Neuronal stem cell (in vitro differentiated cells): ENCODE data around the gene AFAP1. TPM values are rescaled to one million over a fixed set of nuclear protein-coding genes. Genes with fewer than 3 reads are reported as not detected.

Source experiments
- DNase-seq: peaks from one replicate; pipeline ENCODE4 v3.0.0-alpha.2; 2013; ENCODE audit warnings: low spot score
- H2AFZ ChIP-seq: one replicate; pipeline ENCODE4 v1.6.1; 2013; ENCODE audit warnings: mild to moderate bottlenecking, low read length, inconsistent platforms
- H2AK5ac ChIP-seq: 2 replicates; pipeline ENCODE4 v1.6.1; 2013; ENCODE audit warnings: low read depth, mild to moderate bottlenecking, inconsistent platforms, low read length, moderate library complexity, mixed read lengths
- H2BK120ac ChIP-seq: 2 replicates; pipeline ENCODE4 v1.6.1; 2013; ENCODE audit warnings: low read depth, mild to moderate bottlenecking, inconsistent platforms, low read length, moderate library complexity, mixed read lengths
- H2BK12ac ChIP-seq: one replicate; pipeline ENCODE4 v1.6.1; 2013; ENCODE audit warnings: low read length, inconsistent platforms
- H2BK15ac ChIP-seq: 2 replicates; pipeline ENCODE4 v1.6.1; 2013; ENCODE audit warnings: mild to moderate bottlenecking, low read length, inconsistent platforms, mixed read lengths
- H2BK5ac ChIP-seq: one replicate; pipeline ENCODE4 v1.6.1; 2013; ENCODE audit warnings: inconsistent platforms, mild to moderate bottlenecking, low read length, moderate library complexity
- H3K14ac ChIP-seq: one replicate; pipeline ENCODE4 v1.6.1; 2013; ENCODE audit warnings: low read length, inconsistent platforms
- H3K18ac ChIP-seq: 2 replicates; pipeline ENCODE4 v1.6.1; 2013; ENCODE audit warnings: low read length, inconsistent platforms
- H3K23ac ChIP-seq: 2 replicates; pipeline ENCODE4 v1.6.1; 2013; ENCODE audit warnings: low read depth, mild to moderate bottlenecking, mixed read lengths, low read length, inconsistent platforms; ENCODE audit not compliant: poor library complexity
- H3K27ac ChIP-seq: replicated peaks from 3 replicates; pipeline ENCODE4 v1.5.1; 2013; ENCODE audit warnings: low read length, inconsistent platforms
- H3K27me3 ChIP-seq, 3 experiments: 2 replicates each; pipeline ENCODE4 v1.6.1; 2013; ENCODE audit warnings: low read length in 3 of 3, mild to moderate bottlenecking in 2 of 3, inconsistent platforms in 1 of 3, low read depth in 1 of 3, mixed read lengths in 1 of 3, moderate library complexity in 1 of 3; ENCODE audit not compliant: control insufficient read depth in 3 of 3, insufficient read depth in 3 of 3
- H3K36me3 ChIP-seq, 2 donors: replicated peaks in 1 of 2; 2 replicates each; pipeline ENCODE4 v1.6.1; 2013; ENCODE audit warnings: low read length in 2 of 2; ENCODE audit not compliant: control insufficient read depth in 2 of 2, insufficient read depth in 2 of 2
- H3K4ac ChIP-seq: 2 replicates; pipeline ENCODE4 v1.6.1; 2013; ENCODE audit warnings: inconsistent platforms, mild to moderate bottlenecking, low read length, moderate library complexity
- H3K4me1 ChIP-seq, 2 donors: 1 replicate in 1 of 2; 2 replicates in 1 of 2; pipeline ENCODE4 v1.6.1; 2013; ENCODE audit warnings: low read length in 2 of 2, low read depth in 1 of 2; ENCODE audit not compliant: control insufficient read depth in 2 of 2, insufficient read depth in 1 of 2
- H3K4me2 ChIP-seq: one replicate; pipeline ENCODE4 v1.6.1; 2013; ENCODE audit warnings: mild to moderate bottlenecking, low read length, inconsistent platforms; ENCODE audit not compliant: insufficient read depth, poor library complexity, severe bottlenecking
- H3K4me3 ChIP-seq, 2 donors: 2 replicates each; pipeline ENCODE4 v1.5.1; 2013; ENCODE audit warnings: low read length in 2 of 2, mild to moderate bottlenecking in 2 of 2, inconsistent platforms in 1 of 2, moderate library complexity in 1 of 2
- H3K79me1 ChIP-seq: one replicate; pipeline ENCODE4 v1.6.1; 2013; ENCODE audit warnings: low read depth, mild to moderate bottlenecking, inconsistent platforms, low read length, moderate library complexity
- H3K9ac ChIP-seq: one replicate; pipeline ENCODE4 v1.6.1; 2013; ENCODE audit warnings: mild to moderate bottlenecking, low read depth, low read length, inconsistent platforms; ENCODE audit not compliant: poor library complexity
- H3K9me3 ChIP-seq, 2 donors: replicated peaks in 1 of 2; 2 replicates each; pipeline versions ENCODE3 to v1.6.1; 2013; ENCODE audit warnings: low read length in 2 of 2, mild to moderate bottlenecking in 2 of 2, inconsistent platforms in 1 of 2, low read depth in 1 of 2, mixed read lengths in 1 of 2, moderate library complexity in 1 of 2; ENCODE audit not compliant: control insufficient read depth in 2 of 2, insufficient read depth in 1 of 2
- H4K8ac ChIP-seq: one replicate; pipeline ENCODE4 v1.6.1; 2013; ENCODE audit warnings: low read depth, mild to moderate bottlenecking, inconsistent platforms, low read length, moderate library complexity
- H4K91ac ChIP-seq: one replicate; pipeline ENCODE4 v1.6.1; 2013; ENCODE audit warnings: low read length, low read depth, mild to moderate bottlenecking, inconsistent platforms; ENCODE audit not compliant: poor library complexity
- WGBS, 2 donors: extraction: QIAGEN DNeasy Blood & Tissue Kit; methylation state at CpG; one replicate each; pipeline ENCODE4 v1.1.7; 2013; ENCODE audit warnings: missing lambda C conversion rate in 2 of 2, mixed read lengths in 1 of 2; ENCODE audit not compliant: insufficient read length in 2 of 2, insufficient replicate concordance in 1 of 2; ENCODE audit errors: extremely low coverage in 2 of 2; 5-methylcytosine and 5-hydroxymethylcytosine counted together
- polyA plus RNA-seq, 2 experiments: library from polyadenylated mRNA; stranded (reverse); fragments of 200-250 nt; gene quantifications; one replicate each; pipeline ENCODE4 v1.2.3, GENCODE V29; 2013

Gene AFAP1, protein sequence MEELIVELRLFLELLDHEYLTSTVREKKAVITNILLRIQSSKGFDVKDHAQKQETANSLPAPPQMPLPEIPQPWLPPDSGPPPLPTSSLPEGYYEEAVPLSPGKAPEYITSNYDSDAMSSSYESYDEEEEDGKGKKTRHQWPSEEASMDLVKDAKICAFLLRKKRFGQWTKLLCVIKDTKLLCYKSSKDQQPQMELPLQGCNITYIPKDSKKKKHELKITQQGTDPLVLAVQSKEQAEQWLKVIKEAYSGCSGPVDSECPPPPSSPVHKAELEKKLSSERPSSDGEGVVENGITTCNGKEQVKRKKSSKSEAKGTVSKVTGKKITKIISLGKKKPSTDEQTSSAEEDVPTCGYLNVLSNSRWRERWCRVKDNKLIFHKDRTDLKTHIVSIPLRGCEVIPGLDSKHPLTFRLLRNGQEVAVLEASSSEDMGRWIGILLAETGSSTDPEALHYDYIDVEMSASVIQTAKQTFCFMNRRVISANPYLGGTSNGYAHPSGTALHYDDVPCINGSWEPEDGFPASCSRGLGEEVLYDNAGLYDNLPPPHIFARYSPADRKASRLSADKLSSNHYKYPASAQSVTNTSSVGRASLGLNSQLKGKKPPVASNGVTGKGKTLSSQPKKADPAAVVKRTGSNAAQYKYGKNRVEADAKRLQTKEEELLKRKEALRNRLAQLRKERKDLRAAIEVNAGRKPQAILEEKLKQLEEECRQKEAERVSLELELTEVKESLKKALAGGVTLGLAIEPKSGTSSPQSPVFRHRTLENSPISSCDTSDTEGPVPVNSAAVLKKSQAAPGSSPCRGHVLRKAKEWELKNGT
- polyA plus RNA-seq (2013, experiment 1 of 2), result 4.6 TPM
- polyA plus RNA-seq (2013, experiment 2 of 2), result 4.6 TPM

DNA sequence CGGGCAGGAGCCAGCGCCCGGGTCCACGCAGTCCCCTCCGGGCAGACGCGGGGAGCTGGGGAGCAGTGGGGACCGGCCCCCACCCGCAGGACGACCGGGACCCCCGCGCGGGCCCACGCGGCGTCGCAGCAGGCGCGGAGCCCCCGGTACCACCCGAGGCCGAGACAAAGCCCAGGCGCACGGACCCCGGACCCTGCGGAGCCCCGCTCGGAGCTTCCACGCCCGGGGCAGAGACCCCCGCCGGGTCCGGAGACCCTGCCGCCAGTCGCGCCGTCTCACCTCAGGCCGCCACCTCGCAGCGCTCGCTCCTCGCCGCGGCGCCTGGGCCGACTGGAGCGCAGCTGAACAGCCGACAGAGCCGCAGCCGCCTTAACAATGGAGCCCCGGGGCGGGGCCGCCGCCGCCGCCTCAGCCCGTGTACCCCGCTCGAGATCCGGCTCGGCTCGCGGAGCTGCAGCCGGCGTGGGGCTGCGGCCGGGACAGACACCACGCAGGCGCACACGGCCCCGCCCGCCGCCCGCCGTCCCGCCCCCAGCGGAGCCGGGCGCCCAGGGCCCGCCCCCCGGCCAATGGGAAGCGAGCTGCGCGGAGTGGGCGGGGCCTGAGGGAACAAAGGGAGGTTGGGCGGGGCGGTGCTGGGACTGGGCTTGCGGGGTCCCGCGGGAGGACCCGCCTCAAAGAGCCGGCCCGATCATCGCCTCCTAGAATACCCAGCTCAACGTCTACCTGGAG, at the start of gene AFAP1:
AFAP1 (minus strand) TSS at position 485 of the 732 bp plus-strand sequence. CDS start 67,783 bp downstream, outside the sequence.
- no peak within 1 kb of the TSS for H2BK120ac ChIP-seq
- peaks cover 0 to 14% (median 0%) of the 10 kb centered on the region in 3 experiments for H3K27me3 ChIP-seq
- no peak within 1 kb of the TSS for H3K27ac ChIP-seq
- H3K4me2 ChIP-seq, result peak within 1 kb of the TSS; percentile 100
- peak within 1 kb of the TSS; percentile 3 for H3K14ac ChIP-seq
- H3K79me1 ChIP-seq, result no peaks in the 10 kb centered on the region
- WGBS, 2 donors, result no CpG with 5 or more reads among the region's 96 CpGs
- no peak within 1 kb of the TSS for H2BK12ac ChIP-seq
- peak within 1 kb of the TSS; percentile 98 for H2AFZ ChIP-seq
- H3K4ac ChIP-seq, result no peak within 1 kb of the TSS
- H3K9ac ChIP-seq, result peak within 1 kb of the TSS; percentile 87
- peak within 1 kb of the TSS; percentile 91 for H3K18ac ChIP-seq
- no peaks in the 10 kb centered on the region for H3K36me3 ChIP-seq
- H4K8ac ChIP-seq, result peak within 1 kb of the TSS; percentile 24
- H4K91ac ChIP-seq, result no peak within 1 kb of the TSS
- no peaks in the 10 kb centered on the region for H3K9me3 ChIP-seq
- H3K4me3 ChIP-seq, result peak within 1 kb of the TSS; percentile 74 to 94
- H2BK5ac ChIP-seq, result peak within 1 kb of the TSS; percentile 70
- peak within 1 kb of the TSS; percentile 11 for H2AK5ac ChIP-seq
- H2BK15ac ChIP-seq, result peak within 1 kb of the TSS; percentile 80
- peak within 1 kb of the TSS; percentile 94 for H3K23ac ChIP-seq
- peaks cover 7% of the 10 kb centered on the region in 2 donors for H3K4me1 ChIP-seq
- DNase-seq, result peak; percentile 87

DNA sequence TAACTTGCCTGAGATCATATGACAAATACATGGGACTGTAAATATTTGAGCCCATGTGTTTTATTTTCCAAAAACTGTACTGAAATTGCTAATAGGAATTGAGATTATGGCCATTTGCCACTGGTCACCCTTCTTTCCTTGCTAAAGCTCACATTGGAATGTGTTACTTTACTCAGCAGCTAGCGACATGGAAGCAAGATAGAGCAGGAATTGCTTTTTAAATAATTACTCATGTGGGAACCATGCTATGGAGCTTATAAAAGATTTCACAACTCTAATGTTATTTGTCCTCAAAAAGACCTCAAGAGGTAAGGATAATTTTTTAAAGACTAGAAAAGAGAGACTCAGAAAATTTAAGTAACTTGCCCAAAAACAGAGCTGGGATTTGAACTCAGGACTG, 48.8 kb upstream of the AFAP1 start:
- Histone ChIP-seq H3K23ac (no peak overlapping the region), H3K14ac (no peak overlapping the region), H3K9ac (no peak overlapping the region), H3K79me1 (no peaks in the 10 kb centered on the region), H3K4ac (no peak overlapping the region), H3K4me1 (peaks cover 3 to 6% of the 10 kb centered on the region in 2 donors), H2BK15ac (no peak overlapping the region), H2BK5ac (no peak overlapping the region), H2BK120ac (no peak overlapping the region), H3K36me3 (no peaks in the 10 kb centered on the region), H2BK12ac (no peak overlapping the region), H4K8ac (no peak overlapping the region), H2AFZ (no peak overlapping the region), H3K9me3 (peaks cover 0 to 2% of the 10 kb centered on the region in 2 donors), H3K27me3 (peaks cover 0 to 19% (median 0%) of the 10 kb centered on the region in 3 experiments), H3K27ac (no peak overlapping the region), H2AK5ac (no peak overlapping the region), H3K18ac (no peak overlapping the region), H4K91ac (no peak overlapping the region), H3K4me3 (no peak overlapping the region), H3K4me2 (no peak overlapping the region)
- no peak for DNase-seq
- no CpG with 5 or more reads among the region's 1 CpG for WGBS, 2 donors

DNA sequence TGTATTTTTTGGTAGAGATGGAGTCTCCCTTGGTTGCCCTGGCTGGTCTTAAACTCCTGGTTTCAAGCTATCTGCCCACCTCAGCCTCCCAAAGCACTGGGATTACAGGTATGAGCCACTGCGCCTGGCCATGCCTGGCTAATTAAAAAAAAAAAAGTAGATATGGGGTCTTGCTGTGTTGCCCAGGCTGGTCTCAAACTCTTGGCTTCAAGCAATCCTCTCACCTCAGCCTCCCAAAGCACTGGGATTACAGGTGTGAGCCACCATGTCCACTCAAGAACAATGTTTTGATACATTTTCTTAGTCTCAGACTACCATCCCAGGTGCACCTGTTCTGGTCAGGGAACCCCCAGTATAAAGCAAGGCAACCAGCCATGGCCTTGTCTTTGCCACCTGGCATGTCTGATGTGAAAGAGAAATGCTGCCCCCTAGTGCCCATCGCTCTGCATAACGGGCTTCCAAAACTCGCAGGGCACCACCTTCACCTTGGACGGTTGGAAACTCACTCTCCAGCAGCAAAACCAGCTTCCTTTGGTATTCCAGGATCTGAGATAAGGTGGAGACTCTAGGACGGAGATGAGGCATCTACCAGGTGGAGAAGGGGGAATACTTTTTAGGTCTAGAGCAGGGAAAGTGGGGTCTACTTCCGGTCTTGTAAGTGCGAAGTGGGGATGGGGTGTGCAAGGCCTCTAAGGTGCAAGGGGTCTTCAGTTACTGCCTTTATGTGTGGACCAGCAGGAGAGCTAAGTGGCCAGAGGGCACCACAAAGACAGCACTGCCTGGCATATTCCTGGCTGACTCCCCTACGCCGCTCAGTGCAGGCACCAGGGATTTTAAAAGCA, 47.7 kb upstream of the AFAP1 start:
- no peak overlapping the region for H2AFZ ChIP-seq
- no CpG with 5 or more reads among the region's 10 CpGs for WGBS, 2 donors
- DNase-seq, result peak; percentile 69

More for the DNA sequence above, 47.7 kb upstream of the AFAP1 start:
- H3K4me2 ChIP-seq, result no peak overlapping the region
- no peak overlapping the region for H2BK15ac ChIP-seq
- H3K4me1 ChIP-seq, result peaks cover 2 to 6% of the 10 kb centered on the region in 2 donors
- H3K27ac ChIP-seq, result no peak overlapping the region
- H3K4ac ChIP-seq, result no peak overlapping the region
- H3K27me3 ChIP-seq, result peaks cover 0 to 19% (median 2%) of the 10 kb centered on the region in 3 experiments
- peaks cover 0 to 2% of the 10 kb centered on the region in 2 donors for H3K9me3 ChIP-seq
- no peak overlapping the region for H3K9ac ChIP-seq
- H4K91ac ChIP-seq, result no peak overlapping the region
- H3K18ac ChIP-seq, result no peak overlapping the region
- no peak overlapping the region for H2AK5ac ChIP-seq
- no peak overlapping the region for H2BK12ac ChIP-seq
- H3K79me1 ChIP-seq, result no peaks in the 10 kb centered on the region
- H4K8ac ChIP-seq, result no peak overlapping the region
- no peak overlapping the region for H2BK5ac ChIP-seq
- H3K4me3 ChIP-seq, result no peak overlapping the region
- no peak overlapping the region for H2BK120ac ChIP-seq
- H3K14ac ChIP-seq, result no peak overlapping the region
- H3K36me3 ChIP-seq, result no peaks in the 10 kb centered on the region
- H3K23ac ChIP-seq, result no peak overlapping the region
